HepG2 (cell line): Measurements from ENCODE around the gene MARCHF2.

ENCODE experiments used
- BRCA1 ChIP-seq: sonication (generic); formaldehyde crosslinking; IDR thresholded peaks from 2 replicates; pipeline ENCODE4 v1.4.0; 2020; ENCODE audit warnings: missing genetic modification reagents
- CHD2 ChIP-seq: IDR thresholded peaks from 2 replicates; pipeline ENCODE4 v1.6.1; 2011; ENCODE audit warnings: low read depth, low read length, improper control_type of control experiment
- EZH2 ChIP-seq: conservative IDR thresholded peaks from 2 replicates; pipeline ENCODE4 v1.6.1; 2012; ENCODE audit warnings: mild to moderate bottlenecking, low read depth, low read length, moderate library complexity
- HCFC1 ChIP-seq: fragments of 150-350 bp; IDR thresholded peaks from 2 replicates; pipeline ENCODE4 v1.6.1; 2014; ENCODE audit warnings: low read depth, low read length
- KDM5A ChIP-seq: fragments of 200-600 bp; sonication (generic); IDR thresholded peaks from 2 replicates; pipeline ENCODE4 v1.7.0; 2018; ENCODE audit warnings: antibody characterized with exemption, mild to moderate bottlenecking, low read length, borderline replicate concordance
- LCORL ChIP-seq, 2 experiments: fragments of 450-650 bp in 1 of 2; sonication (generic) in 1 of 2; formaldehyde crosslinking in 1 of 2; IDR thresholded peaks; 2 replicates each; pipeline versions ENCODE4 v1.5.0 to v1.6.1; 2017 to 2020; ENCODE audit warnings: antibody characterized with exemption in 1 of 2, missing genetic modification reagents in 1 of 2
- SAP130 ChIP-seq: IDR thresholded peaks from 2 replicates; pipeline ENCODE4 v1.6.1; 2016; ENCODE audit warnings: low read depth
- ZFY ChIP-seq: sonication (generic); formaldehyde crosslinking; IDR thresholded peaks from 2 replicates; pipeline ENCODE4 v1.4.0; 2020; ENCODE audit warnings: missing genetic modification reagents
- TF ChIP-seq, protein P1 (sequence below): sonication (generic); formaldehyde crosslinking; IDR thresholded peaks from 2 replicates; pipeline ENCODE4 v1.4.0; 2020; ENCODE audit warnings: missing genetic modification reagents, mild to moderate bottlenecking, borderline replicate concordance
- TF ChIP-seq, protein P2 (sequence below): sonication (generic); formaldehyde crosslinking; IDR thresholded peaks from 2 replicates; pipeline ENCODE4 v1.5.0; 2020; ENCODE audit warnings: mild to moderate bottlenecking, missing genetic modification reagents, moderate library complexity

DNA sequence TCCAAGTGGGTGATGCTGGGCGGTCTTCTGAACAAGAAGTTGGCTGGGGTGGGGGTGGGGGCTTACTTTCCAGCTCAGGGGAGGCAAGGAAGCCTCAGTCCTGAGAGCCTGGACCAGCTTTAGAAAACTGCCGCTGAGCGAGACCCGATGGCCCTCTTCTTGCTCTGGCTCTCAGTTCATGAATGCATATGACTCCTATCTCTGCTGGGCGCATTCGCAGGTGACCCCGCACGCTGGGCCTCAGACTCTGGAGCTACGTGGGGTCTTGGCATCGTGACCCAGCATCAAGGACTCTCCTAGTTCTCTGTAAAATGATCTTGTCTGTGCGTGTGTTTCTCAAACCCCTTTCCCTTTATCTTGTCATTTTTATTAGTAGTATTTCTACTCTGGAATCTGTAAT, 69.6 kb downstream of the MARCHF2 start:
- TF ChIP-seq, protein P1, sequence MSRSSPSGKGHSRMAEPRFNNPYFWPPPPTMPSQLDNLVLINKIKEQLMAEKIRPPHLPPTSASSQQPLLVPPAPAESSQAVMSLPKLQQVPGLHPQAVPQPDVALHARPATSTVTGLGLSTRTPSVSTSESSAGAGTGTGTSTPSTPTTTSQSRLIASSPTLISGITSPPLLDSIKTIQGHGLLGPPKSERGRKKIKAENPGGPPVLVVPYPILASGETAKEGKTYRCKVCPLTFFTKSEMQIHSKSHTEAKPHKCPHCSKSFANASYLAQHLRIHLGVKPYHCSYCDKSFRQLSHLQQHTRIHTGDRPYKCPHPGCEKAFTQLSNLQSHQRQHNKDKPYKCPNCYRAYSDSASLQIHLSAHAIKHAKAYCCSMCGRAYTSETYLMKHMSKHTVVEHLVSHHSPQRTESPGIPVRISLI (CRISPR knock-in tag), result no peak
- TF ChIP-seq SAP130 (CRISPR knock-in tag) (no peak), ZFY (no peak), HCFC1 (no peak), CHD2 (no peak), EZH2 (no peak), BRCA1 (CRISPR knock-in tag) (no peak), LCORL (IDR thresholded peaks at IDR 0.05) (no peak), LCORL (CRISPR knock-in tag; IDR thresholded peaks at IDR 0.05) (no peak), KDM5A (no peak)
- TF ChIP-seq, protein P2, sequence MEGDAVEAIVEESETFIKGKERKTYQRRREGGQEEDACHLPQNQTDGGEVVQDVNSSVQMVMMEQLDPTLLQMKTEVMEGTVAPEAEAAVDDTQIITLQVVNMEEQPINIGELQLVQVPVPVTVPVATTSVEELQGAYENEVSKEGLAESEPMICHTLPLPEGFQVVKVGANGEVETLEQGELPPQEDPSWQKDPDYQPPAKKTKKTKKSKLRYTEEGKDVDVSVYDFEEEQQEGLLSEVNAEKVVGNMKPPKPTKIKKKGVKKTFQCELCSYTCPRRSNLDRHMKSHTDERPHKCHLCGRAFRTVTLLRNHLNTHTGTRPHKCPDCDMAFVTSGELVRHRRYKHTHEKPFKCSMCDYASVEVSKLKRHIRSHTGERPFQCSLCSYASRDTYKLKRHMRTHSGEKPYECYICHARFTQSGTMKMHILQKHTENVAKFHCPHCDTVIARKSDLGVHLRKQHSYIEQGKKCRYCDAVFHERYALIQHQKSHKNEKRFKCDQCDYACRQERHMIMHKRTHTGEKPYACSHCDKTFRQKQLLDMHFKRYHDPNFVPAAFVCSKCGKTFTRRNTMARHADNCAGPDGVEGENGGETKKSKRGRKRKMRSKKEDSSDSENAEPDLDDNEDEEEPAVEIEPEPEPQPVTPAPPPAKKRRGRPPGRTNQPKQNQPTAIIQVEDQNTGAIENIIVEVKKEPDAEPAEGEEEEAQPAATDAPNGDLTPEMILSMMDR (CRISPR knock-in tag), result no peak
